Measurements from ENCODE around the gene PIP5K1A. TPM values are rescaled to one million over a fixed set of nuclear protein-coding genes. Genes with fewer than 3 reads are reported as not detected.
"Not testable (repeated sequence)": the region's sequence is repeated elsewhere in the genome, so short reads cannot be mapped to it uniquely, and the experiment has no call there.

The PIP5K1A gene
- total RNA-seq, 2 donors from 2014 or later, result 35.6 to 41.8 TPM

DNA sequence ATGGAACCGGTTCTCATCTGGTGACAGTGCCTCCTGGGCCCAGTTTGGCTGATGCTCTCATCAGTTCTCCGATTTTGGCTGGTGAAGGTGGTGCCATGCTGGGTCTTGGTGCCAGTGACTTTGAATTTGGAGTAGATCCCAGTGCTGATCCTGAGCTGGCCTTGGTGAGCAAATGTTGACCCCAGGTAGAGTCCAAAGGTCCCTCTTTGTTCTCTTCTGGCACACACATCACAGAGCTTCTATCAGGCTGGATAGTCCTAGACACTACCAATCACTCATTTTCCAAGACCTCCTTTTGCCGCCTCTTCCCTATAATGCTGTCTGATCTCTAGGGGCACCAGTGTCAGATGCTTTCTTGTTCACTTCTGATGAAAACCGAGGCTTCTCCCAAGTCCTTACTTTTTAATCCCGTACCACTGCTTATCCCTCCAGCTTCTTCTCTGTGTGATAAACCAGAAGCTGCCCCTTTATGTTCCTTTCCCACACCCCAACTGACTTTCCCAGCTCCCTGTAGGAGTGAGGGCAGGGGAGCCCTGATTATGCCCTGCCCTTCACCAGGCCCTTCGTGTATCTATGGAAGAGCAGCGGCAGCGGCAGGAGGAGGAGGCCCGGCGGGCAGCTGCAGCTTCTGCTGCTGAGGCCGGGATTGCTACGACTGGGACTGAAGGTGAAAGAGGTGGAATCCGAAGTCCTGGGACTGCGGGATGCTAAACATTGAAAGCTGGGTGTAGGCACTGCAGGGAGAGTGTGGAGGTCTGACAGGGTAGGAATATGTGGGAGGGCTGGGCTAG is 67.3 kb downstream of the PIP5K1A start:
- TF ChIP-seq CTCF (IDR thresholded peaks at IDR 0.05), result no peak
- Histone ChIP-seq H3K9me3 (no peaks in the 10 kb centered on the region), H3K36me3 (peaks cover 61% of the 10 kb centered on the region), H3K27me3 (no peaks in the 10 kb centered on the region), H3K4me1 (no peaks in the 10 kb centered on the region), H3K4me3 (no peak overlapping the region), H3K27ac (no peak overlapping the region)
- DNase-seq (ENCODE audit: low spot score), result no peak

DNA sequence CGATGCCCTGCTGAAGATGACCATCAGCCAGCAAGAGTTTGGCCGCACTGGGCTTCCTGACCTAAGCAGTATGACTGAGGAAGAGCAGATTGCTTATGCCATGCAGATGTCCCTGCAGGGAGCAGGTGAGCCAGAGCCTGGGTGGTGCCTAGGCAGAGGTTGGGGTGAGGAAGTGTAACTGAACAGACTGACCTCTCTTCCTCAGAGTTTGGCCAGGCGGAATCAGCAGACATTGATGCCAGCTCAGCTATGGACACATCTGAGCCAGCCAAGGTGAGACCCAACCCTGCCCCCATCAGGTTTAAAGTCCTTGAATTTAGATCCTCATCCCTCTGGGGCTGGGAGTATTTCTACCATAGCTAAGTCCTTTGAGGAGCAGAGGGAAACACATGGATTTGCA is 68.0 kb downstream of the PIP5K1A start:
- H3K36me3 ChIP-seq, result peaks cover 61% of the 10 kb centered on the region
- no peaks in the 10 kb centered on the region for H3K9me3 ChIP-seq
- no peaks in the 10 kb centered on the region for H3K27me3 ChIP-seq
- H3K27ac ChIP-seq, result no peak overlapping the region
- no peak for TF ChIP-seq CTCF (IDR thresholded peaks at IDR 0.05)
- DNase-seq (ENCODE audit: low spot score), result no peak
- peaks cover 0 to under 1% of the 10 kb centered on the region in 2 donors for H3K4me1 ChIP-seq
- H3K4me3 ChIP-seq, result no peak overlapping the region

- Histone ChIP-seq H3K27ac (no peak overlapping the region), H3K4me3 (no peak overlapping the region), H3K36me3 (peaks cover 61% of the 10 kb centered on the region), H3K4me1 (peaks cover 0 to 5% of the 10 kb centered on the region in 2 donors), H3K27me3 (no peaks in the 10 kb centered on the region), H3K9me3 (no peaks in the 10 kb centered on the region)
- DNase-seq (ENCODE audit: low spot score), result no peak
- no peak for TF ChIP-seq CTCF (IDR thresholded peaks at IDR 0.05)
Measured at GRCh38 chr1:151266821-151267220, 68.5 kb downstream of the PIP5K1A start.

DNA sequence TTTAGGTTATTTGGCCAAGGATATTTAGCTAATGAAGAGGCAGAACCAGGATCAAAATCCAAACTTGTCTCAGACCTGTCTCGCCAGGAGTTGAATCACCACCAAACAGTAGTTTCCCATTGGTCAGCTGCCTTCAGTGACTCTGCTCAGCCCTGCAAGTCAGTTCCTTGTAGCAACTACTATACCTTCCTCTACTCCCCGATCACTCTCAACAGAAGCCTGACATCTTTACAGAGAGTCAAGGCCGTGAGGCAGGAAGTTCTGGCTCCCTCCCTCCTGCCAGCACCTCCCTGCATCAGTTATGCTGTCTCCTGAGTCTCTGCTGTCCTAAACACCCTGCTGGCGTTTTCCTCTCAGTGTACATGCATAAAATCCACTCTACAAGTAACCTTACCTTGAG is 69.4 kb downstream of the PIP5K1A start:
- Histone ChIP-seq H3K27me3 (no peaks in the 10 kb centered on the region), H3K9me3 (no peaks in the 10 kb centered on the region), H3K4me3 (no peak overlapping the region), H3K4me1 (peaks cover 0 to 6% of the 10 kb centered on the region in 2 donors), H3K36me3 (peaks cover 52% of the 10 kb centered on the region), H3K27ac (no peak overlapping the region)
- no peak for DNase-seq (ENCODE audit: low spot score)
- TF ChIP-seq CTCF (IDR thresholded peaks at IDR 0.05), result no peak

- H3K27me3 ChIP-seq, result no peaks in the 10 kb centered on the region
- H3K27ac ChIP-seq, result no peak overlapping the region
- no peak overlapping the region for H3K4me3 ChIP-seq
- no peak for DNase-seq (ENCODE audit: low spot score)
- H3K9me3 ChIP-seq, result no peaks in the 10 kb centered on the region
- TF ChIP-seq CTCF (IDR thresholded peaks at IDR 0.05), result no peak
- H3K4me1 ChIP-seq, result peaks cover 0 to 6% of the 10 kb centered on the region in 2 donors
- no peaks in the 10 kb centered on the region for H3K36me3 ChIP-seq
Measured at GRCh38 chr1:151273924-151274466, 75.6 kb downstream of the PIP5K1A start.

- not testable (repeated sequence) for H3K4me1 ChIP-seq; H3K4me3 ChIP-seq; H3K36me3 ChIP-seq; DNase-seq (ENCODE audit: low spot score); H3K27me3 ChIP-seq; H3K9me3 ChIP-seq; H3K27ac ChIP-seq
Measured at GRCh38 chr1:151275341-151275740, 77.0 kb downstream of the PIP5K1A start.
